Ascending aorta (tissue), 2 donors: ENCODE measurements around the gene TMTC1. TPM values are rescaled to one million over a fixed set of nuclear protein-coding genes. Genes with fewer than 3 reads are reported as not detected.

ENCODE experiments used
- DNase-seq, 2 donors: peaks; one replicate each; pipeline ENCODE4 v3.0.0-alpha.2; 2019; ENCODE audit warnings: low spot score in 2 of 2
- H3K27ac ChIP-seq, 2 donors: fragments of 200-600 bp; sonication (generic); one replicate each; pipeline ENCODE4 v1.5.1; 2016 to 2017; ENCODE audit warnings: mild to moderate bottlenecking in 1 of 2
- H3K27me3 ChIP-seq: fragments of 200-600 bp; sonication (generic); one replicate; pipeline ENCODE4 v1.5.1; 2017
- H3K36me3 ChIP-seq, 2 donors: fragments of 200-600 bp; sonication (generic); one replicate each; pipeline ENCODE4 v1.5.1; 2016
- H3K4me1 ChIP-seq, 2 donors: fragments of 200-600 bp; sonication (generic); one replicate each; pipeline ENCODE4 v1.5.1; 2016 to 2017; ENCODE audit warnings: mild to moderate bottlenecking in 1 of 2
- H3K4me3 ChIP-seq, 2 donors: fragments of 200-600 bp; sonication (generic); one replicate each; pipeline ENCODE4 v1.5.1; 2016 to 2017; ENCODE audit warnings: mild to moderate bottlenecking in 1 of 2
- H3K9me3 ChIP-seq, 2 donors: fragments of 200-600 bp; sonication (generic); one replicate each; pipeline ENCODE4 v1.5.1; 2016
- CTCF ChIP-seq, 3 experiments: fragments of 200-600 bp in 2 of 3; fragments of 450-650 bp in 1 of 3; sonication (generic) in 2 of 3; IDR thresholded peaks; one replicate each; pipeline ENCODE4 v1.5.1; 2016 to 2019; ENCODE audit warnings: antibody characterized with exemption in 3 of 3, mild to moderate bottlenecking in 1 of 3, moderate library complexity in 1 of 3
- intact Hi-C: fragments of 100-400 bp; cut with DNase I; formaldehyde crosslinking; loops from one replicate; pipeline ENCODE4 v1.15.1; 2023
- total RNA-seq: library from RNA; depleted of rRNA; stranded (reverse); fragments of >200 nt; gene quantifications from one replicate; pipeline ENCODE4 v1.1.0, GENCODE V29; 2016

TMTC1 gene
- total RNA-seq, 1 donor from 2014 or later = 176 TPM

GRCh38 chr12:29671742-29672141 is 112.0 kb downstream of the TMTC1 start:
- Histone ChIP-seq H3K9me3 (no peaks in the 10 kb centered on the region), H3K27me3 (no peaks in the 10 kb centered on the region), H3K36me3 (no peaks in the 10 kb centered on the region), H3K4me1 (peaks cover 0 to 6% of the 10 kb centered on the region in 2 donors), H3K27ac (no peak overlapping the region), H3K4me3 (no peak overlapping the region)
- DNase-seq = no peak
- intact Hi-C loops = no loop called here
- TF ChIP-seq CTCF (IDR thresholded peaks at IDR 0.05) = no peak

- intact Hi-C loops = no loop called here
- no peak overlapping the region for H3K27ac ChIP-seq
- H3K4me3 ChIP-seq = no peak overlapping the region
- no peak for TF ChIP-seq CTCF (IDR thresholded peaks at IDR 0.05)
- no peaks in the 10 kb centered on the region for H3K27me3 ChIP-seq
- DNase-seq = no peak
- H3K36me3 ChIP-seq = no peaks in the 10 kb centered on the region
- H3K4me1 ChIP-seq = no peaks in the 10 kb centered on the region
- no peaks in the 10 kb centered on the region for H3K9me3 ChIP-seq
Measured at GRCh38 chr12:29667011-29667410, 116.7 kb downstream of the TMTC1 start.

GRCh38 chr12:29665107-29665506 is 118.6 kb downstream of the TMTC1 start:
- TF ChIP-seq CTCF (IDR thresholded peaks at IDR 0.05) = no peak
- intact Hi-C loops = no loop called here
- H3K4me1 ChIP-seq = no peaks in the 10 kb centered on the region
- no peak overlapping the region for H3K4me3 ChIP-seq
- H3K36me3 ChIP-seq = no peaks in the 10 kb centered on the region
- no peaks in the 10 kb centered on the region for H3K27me3 ChIP-seq
- H3K9me3 ChIP-seq = no peaks in the 10 kb centered on the region
- DNase-seq = no peak
- H3K27ac ChIP-seq = no peak overlapping the region

- peaks cover 0 to 5% of the 10 kb centered on the region in 2 donors for H3K36me3 ChIP-seq
- H3K27ac ChIP-seq = peak overlapping the region in 1 of 2 donors; percentile 41
- no peak overlapping the region for H3K4me3 ChIP-seq
- H3K27me3 ChIP-seq = no peaks in the 10 kb centered on the region
- no peak for DNase-seq
- H3K4me1 ChIP-seq = no peaks in the 10 kb centered on the region
- intact Hi-C loops = no loop called here
- H3K9me3 ChIP-seq = no peaks in the 10 kb centered on the region
- TF ChIP-seq CTCF (IDR thresholded peaks at IDR 0.05) = no peak
Measured at GRCh38 chr12:29662734-29663323, 120.9 kb downstream of the TMTC1 start.

GRCh38 chr12:29660847-29661246 is 122.9 kb downstream of the TMTC1 start:
- Histone ChIP-seq H3K4me3 (no peak overlapping the region), H3K36me3 (peaks cover 0 to 5% of the 10 kb centered on the region in 2 donors), H3K4me1 (no peaks in the 10 kb centered on the region), H3K27me3 (no peaks in the 10 kb centered on the region), H3K27ac (no peak overlapping the region), H3K9me3 (no peaks in the 10 kb centered on the region)
- TF ChIP-seq CTCF (IDR thresholded peaks at IDR 0.05) = no peak
- intact Hi-C loops = no loop called here
- no peak for DNase-seq
